ENCODE results near the gene SMC5. TPM values are rescaled to one million over a fixed set of nuclear protein-coding genes. Genes with fewer than 3 reads are reported as not detected.
A peak's percentile ranks its signal among the peaks of the same experiment; 100 is the strongest.
"Not testable (repeated sequence)": the region's sequence is repeated elsewhere in the genome, so short reads cannot be mapped to it uniquely, and the experiment has no call there.

SMC5 gene
- total RNA-seq, 1 experiment from 2014 or later, result 9.7 TPM

DNA sequence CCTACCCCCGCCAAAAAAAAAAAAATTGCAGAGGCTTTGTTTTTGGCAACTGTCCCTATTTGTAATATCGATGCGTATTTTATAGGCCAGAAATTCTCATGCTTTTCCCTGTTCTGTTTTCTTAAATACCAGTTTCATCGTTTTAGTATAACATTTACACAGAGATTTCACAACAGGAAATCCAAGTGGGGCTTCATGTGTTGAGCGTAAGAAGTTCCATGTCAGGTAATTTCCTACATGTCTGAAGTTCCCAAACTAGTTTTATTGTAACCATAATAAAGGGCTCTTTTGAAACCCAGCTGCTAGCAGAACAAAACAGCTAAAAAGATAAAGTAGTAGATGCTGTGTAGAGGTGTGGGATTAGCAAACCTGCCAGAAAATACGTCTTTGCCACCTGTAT is 4.2 kb downstream of the SMC5 start:
- no peak for DNase-seq (ENCODE audit: low spot score)

GRCh38 chr9:70263421-70263820 is 4.6 kb downstream of the SMC5 start:
- no peak for DNase-seq (ENCODE audit: low spot score)

DNA sequence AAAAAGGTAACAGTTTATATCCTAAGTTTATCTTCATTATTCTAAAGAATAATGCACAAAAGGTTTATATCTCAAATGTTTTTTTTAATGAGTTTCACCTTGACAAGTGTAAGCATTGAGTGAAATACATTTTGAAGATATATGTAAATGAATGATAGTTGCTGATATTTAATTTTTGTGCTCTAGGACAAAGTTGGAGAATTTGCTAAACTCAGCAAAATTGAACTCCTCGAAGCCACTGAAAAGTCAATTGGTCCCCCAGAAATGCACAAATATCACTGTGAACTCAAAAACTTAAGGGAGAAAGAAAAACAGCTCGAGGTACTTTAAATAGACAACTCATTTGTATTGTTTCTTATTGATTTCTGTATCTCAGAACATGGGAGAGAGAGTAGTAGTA is 19.5 kb downstream of the SMC5 start:
- DNase-seq (ENCODE audit: low spot score), result no peak

DNA sequence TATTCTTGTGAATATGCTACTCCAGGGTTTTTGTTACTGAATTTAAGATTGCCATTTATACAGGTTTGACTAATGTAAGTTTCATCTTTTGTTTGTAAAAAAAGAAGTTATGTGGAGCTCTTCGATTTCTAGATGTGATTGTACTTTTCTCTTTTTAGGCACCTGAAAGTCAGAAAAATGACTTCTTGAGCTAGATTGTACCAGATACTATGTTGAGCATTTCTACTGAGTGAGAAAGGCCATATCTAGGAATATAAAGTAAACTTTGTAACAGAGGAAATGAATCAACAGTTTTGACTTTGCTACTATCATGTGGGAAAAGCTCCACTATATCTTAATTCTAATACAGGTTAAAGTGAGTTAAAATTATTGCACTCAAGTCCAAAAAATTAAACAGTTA is 25.1 kb downstream of the SMC5 start:
- no peak for DNase-seq (ENCODE audit: low spot score)

DNA sequence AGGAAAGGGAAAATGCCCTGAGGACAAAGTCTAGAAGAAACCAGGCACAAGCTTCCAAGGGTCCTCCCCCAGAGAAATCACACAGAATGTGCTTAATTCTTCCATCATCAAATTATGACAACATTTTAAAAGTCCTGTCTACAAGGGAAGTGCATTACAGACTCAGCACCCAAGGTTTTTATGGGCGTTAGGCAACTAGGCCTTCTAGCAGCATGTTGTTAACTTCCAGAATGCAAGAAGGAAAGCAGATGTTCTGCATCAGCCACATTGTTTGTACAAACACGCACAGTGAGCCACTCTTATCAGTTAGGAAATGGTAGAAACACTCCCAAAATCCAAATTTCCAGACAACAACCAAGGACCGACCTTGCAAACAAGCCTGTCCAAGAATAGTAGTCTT is 26.5 kb downstream of the SMC5 start:
- DNase-seq (ENCODE audit: low spot score), result no peak

DNA sequence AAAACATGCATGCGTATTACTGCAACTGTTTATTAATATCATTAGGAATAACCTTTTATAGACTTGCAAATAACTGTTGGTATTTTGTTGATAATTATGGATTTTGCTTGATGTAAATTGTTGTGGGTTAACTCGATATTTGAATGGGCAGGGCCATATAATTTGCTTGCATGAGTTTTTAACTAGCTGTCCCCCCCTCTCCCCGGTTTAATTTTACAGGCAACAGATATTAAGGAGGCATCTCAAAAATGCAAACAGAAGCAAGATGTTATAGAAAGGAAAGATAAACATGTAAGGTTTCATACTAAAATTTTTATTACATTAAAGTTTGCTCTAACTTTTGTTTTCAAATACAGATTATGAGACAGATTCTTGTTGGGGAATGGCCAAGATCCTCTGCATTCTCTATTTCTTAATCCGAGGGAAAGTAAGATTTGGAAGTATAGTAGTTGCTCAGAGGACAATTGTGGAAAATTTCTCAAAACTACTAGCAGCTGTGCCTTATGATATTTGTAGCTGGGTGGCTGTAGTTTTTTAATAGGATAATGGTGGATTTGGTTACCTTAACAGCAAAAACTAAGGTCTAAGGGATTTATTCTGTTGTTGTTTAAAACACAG is 27.3 kb downstream of the SMC5 start:
- no peak for DNase-seq (ENCODE audit: low spot score)

DNA sequence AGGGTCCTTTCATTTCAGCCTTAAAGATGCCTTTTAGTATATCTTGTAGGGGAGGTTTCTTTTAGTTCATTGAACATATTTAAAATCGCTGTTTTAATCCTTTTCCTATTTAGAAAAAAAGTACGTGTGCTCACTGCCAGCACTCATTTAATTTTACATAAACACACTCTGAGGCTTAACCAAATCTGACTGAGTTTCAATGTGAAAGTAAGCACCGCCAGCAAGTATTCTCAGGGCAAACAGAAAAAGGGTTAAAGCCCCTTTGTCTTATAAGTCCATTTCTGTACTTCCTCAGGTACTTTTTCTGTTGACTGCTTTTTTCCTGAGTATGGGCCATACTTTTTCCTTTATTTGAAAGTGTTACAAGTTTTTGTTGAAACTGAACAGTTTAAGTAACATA is 31.8 kb downstream of the SMC5 start:
- DNase-seq (ENCODE audit: low spot score), result no peak

- no peak for DNase-seq (ENCODE audit: low spot score)
Observed at GRCh38 chr9:70291446-70291845, 32.7 kb downstream of the SMC5 start.

DNA sequence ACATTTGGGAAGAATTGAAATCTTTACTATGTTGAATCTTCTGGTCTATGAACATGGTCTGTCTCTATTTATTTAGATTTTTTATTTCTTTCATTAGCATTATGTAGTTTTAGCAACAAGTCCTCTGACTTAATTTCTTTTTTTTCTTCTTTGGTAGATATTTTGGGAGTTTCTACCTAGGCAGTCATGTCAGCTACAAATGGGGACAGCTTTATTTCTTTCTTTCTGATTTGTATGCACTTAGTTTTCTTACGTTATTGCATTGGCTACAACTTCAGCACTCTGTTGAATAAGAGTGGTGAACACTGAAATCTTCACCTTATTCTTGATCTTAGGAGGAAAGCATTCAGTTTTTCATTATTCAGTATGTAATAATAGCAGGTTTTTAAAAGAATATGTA is 33.5 kb downstream of the SMC5 start:
- DNase-seq (ENCODE audit: low spot score), result no peak

GRCh38 chr9:70293214-70293613 is 34.4 kb downstream of the SMC5 start:
- DNase-seq (ENCODE audit: low spot score), result no peak

- no peak for DNase-seq (ENCODE audit: low spot score)
Observed at GRCh38 chr9:70297141-70297540, 38.4 kb downstream of the SMC5 start.

DNA sequence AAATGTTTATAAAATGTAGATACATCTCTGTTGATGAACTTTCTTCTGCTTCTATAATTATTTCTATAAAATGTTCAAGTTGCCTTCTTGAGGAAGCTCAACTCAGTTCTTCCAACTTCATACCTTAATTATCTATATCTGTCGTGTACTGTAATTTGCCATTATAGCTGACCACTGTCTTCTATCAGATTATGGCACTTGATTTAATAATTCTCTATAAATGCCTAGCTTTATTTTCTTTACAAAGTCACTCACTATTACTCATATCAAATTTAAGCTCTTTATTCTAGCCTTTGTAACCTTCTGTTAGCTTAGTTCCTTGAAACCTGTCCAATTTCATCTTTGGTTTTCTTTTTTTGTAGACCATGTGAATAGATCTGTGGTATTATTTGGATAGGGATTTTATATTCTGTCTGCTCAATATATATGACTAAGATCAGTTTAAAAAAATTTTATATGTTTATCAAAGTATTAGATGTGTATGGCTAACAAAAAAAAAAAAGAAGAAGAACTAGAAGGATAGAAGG is 39.5 kb downstream of the SMC5 start:
- DNase-seq (ENCODE audit: low spot score), result no peak

GRCh38 chr9:70303268-70303667 is 44.5 kb downstream of the SMC5 start:
- DNase-seq (ENCODE audit: low spot score), result no peak

GRCh38 chr9:70304810-70305209 is 46.0 kb downstream of the SMC5 start:
- no peak for DNase-seq (ENCODE audit: low spot score)

- no peak for DNase-seq (ENCODE audit: low spot score)
Observed at GRCh38 chr9:70315389-70315788, 56.6 kb downstream of the SMC5 start.

DNA sequence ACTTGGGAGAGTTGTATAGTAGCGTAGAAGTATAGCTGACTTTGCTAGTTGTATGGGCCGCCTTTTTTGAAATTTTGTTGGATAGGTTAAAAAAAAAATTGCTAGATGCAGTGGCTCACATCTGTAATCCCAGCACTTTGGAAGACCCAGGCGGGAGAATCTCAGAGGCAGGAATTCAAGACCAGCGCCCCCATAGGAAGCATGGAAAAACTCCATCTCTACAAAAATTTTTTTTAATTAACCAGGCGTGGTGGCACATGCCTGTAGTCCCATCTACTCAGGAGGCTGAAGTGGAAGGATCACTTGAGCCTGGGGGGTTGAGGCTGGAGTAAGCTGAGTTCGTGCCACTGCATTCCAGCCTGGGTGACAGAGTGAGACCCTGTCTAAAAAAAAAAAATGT is 59.2 kb downstream of the SMC5 start:
- no peak for DNase-seq (ENCODE audit: low spot score)

DNA sequence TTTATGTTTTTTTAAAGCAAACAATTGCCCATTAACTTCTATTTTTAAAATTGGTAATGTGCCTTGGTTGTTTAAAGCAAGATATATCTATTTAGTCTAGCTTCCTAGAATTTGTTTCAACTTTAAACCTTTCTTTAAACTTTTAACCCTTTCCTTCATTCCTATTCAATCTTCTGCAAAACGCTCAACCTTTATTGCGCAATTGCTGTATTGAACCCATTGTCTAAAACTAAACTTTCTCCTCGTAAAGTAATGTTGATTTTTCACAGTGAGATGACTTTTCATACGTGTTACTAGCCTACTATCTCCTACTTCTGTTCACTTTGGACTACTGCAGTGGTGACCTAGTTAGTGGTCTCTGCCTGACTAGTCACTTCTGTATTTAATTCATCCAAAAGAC is 63.3 kb downstream of the SMC5 start:
- DNase-seq (ENCODE audit: low spot score), result no peak

- DNase-seq (ENCODE audit: low spot score), result no peak
Observed at GRCh38 chr9:70324963-70325362, 66.2 kb downstream of the SMC5 start.

- DNase-seq (ENCODE audit: low spot score), result not testable (repeated sequence)
Observed at GRCh38 chr9:70328625-70329024, 69.8 kb downstream of the SMC5 start.

- DNase-seq (ENCODE audit: low spot score), result peak; percentile 40
Observed at GRCh38 chr9:70340572-70340971, 81.8 kb downstream of the SMC5 start.

DNA sequence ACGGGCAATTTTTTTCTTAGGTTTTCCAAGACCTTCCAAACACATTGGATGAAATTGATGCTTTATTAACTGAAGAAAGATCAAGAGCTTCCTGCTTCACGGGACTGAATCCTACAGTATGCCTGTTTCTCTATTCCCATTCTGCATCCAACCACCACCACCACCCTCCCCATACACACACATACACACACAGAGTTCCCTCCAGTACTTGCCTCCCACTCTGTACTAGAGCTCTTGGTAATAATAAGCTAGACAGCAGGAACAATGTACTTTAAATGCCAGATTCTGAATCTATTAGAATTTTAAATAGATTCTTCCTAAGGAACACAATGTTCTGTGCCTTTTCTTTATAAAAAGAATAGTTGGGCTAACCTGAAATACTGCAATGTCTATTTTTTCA is 88.3 kb downstream of the SMC5 start:
- DNase-seq (ENCODE audit: low spot score), result no peak

- no peak for DNase-seq (ENCODE audit: low spot score)
Observed at GRCh38 chr9:70352356-70352755, 93.6 kb downstream of the SMC5 start.

DNA sequence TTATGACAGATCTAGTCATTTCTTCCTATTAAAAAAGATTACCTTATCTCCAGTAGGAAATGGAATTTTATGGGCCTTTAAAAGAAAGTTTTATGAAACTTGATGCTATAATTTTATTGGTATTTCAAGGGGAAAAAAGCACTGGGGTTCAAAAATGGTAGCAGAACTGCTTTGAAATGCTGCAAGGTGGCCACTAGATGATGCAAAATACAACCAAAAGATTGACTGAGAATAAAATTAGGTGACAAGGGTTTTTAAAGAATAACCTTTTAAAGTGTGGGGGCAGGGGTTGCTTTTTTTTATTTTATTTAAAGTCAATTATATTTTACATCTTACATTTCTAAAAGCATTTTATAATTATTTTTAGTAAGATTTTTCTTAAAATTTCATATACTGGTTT is 94.0 kb downstream of the SMC5 start:
- no peak for DNase-seq (ENCODE audit: low spot score)

- DNase-seq (ENCODE audit: low spot score), result no peak
Observed at GRCh38 chr9:70355801-70356200, 97.0 kb downstream of the SMC5 start.

All from HT-29 (cell line).